Measurements from ENCODE around the gene TBC1D16. TPM values are rescaled to one million over a fixed set of nuclear protein-coding genes. Genes with fewer than 3 reads are reported as not detected.

TBC1D16 gene
- total and polyA plus RNA-seq, 12 donors, result 4.8 to 23.3 (median 17.0) TPM

GRCh38 chr17:79932451-79933306, 103.0 kb downstream of the TBC1D16 start:
- no peaks in the 10 kb centered on the region for H3K9me3 ChIP-seq
- H3K27me3 ChIP-seq, result peaks cover 13 to 57% (median 47%) of the 10 kb centered on the region in 7 donors
- H3K36me3 ChIP-seq, result no peaks in the 10 kb centered on the region
- no peak for ATAC-seq
- H3K4me1 ChIP-seq, result peaks cover 3 to 25% (median 15%) of the 10 kb centered on the region in 9 donors
- TF ChIP-seq CTCF (IDR thresholded peaks at IDR 0.05), result no peak
- DNase-seq, result no peak
- 58% methylated on average over 10 of the region's 10 CpGs for WGBS, 2 donors
- H3K27ac ChIP-seq, result no peak overlapping the region
- intact Hi-C loops (cut with DNase I), result no loop called here
- no peak overlapping the region for H3K4me3 ChIP-seq

GRCh38 chr17:79931817-79932309, 103.8 kb downstream of the TBC1D16 start:
- DNase-seq (no peak), ATAC-seq (no peak)
- Histone ChIP-seq H3K27me3 (peaks cover 13 to 65% (median 52%) of the 10 kb centered on the region in 7 donors), H3K4me3 (no peak overlapping the region), H3K9me3 (no peaks in the 10 kb centered on the region), H3K27ac (no peak overlapping the region), H3K4me1 (peaks cover 3 to 17% (median 10%) of the 10 kb centered on the region in 9 donors), H3K36me3 (no peaks in the 10 kb centered on the region)
- WGBS, 2 donors, result 78 to 79% methylated on average over 10 of the region's 10 CpGs
- intact Hi-C loops (cut with DNase I), result no loop called here
- no peak for TF ChIP-seq CTCF (IDR thresholded peaks at IDR 0.05)

- H3K9me3 ChIP-seq, result no peaks in the 10 kb centered on the region
- no peak for TF ChIP-seq CTCF (IDR thresholded peaks at IDR 0.05)
- no peak for DNase-seq
- no peaks in the 10 kb centered on the region for H3K36me3 ChIP-seq
- WGBS, 2 donors, result 13 to 16% methylated on average over 17 of the region's 17 CpGs
- peaks cover 3 to 16% (median 10%) of the 10 kb centered on the region in 9 donors for H3K4me1 ChIP-seq
- ATAC-seq, result no peak
- peaks cover 13 to 72% (median 58%) of the 10 kb centered on the region in 7 donors for H3K27me3 ChIP-seq
- H3K27ac ChIP-seq, result no peak overlapping the region
- H3K4me3 ChIP-seq, result no peak overlapping the region
- intact Hi-C loops (cut with DNase I), result no loop called here
These were observed 104.5 kb downstream of the TBC1D16 start for GRCh38 chr17:79930877-79931816.
